Breast epithelium (tissue), 3 donors: Measurements from ENCODE around the gene ZNF790.

Experiments used
- POLR2A ChIP-seq: fragments of 450-650 bp; IDR thresholded peaks from one replicate; pipeline ENCODE4 v1.6.1; 2016; ENCODE audit warnings: antibody characterized with exemption, mild to moderate bottlenecking, moderate library complexity
- POLR2AphosphoS5 ChIP-seq, 3 donors: sonication (generic); formaldehyde crosslinking; IDR thresholded peaks; one replicate each; pipeline ENCODE4 v1.6.1; 2017; ENCODE audit warnings: antibody characterized with exemption in 3 of 3
- TF ChIP-seq, protein P1 (sequence below), 3 donors: fragments of 450-650 bp; IDR thresholded peaks; one replicate each; pipeline ENCODE4 v1.5.1; 2016 to 2017; ENCODE audit warnings: antibody characterized with exemption in 3 of 3, mild to moderate bottlenecking in 3 of 3, moderate library complexity in 3 of 3

DNA sequence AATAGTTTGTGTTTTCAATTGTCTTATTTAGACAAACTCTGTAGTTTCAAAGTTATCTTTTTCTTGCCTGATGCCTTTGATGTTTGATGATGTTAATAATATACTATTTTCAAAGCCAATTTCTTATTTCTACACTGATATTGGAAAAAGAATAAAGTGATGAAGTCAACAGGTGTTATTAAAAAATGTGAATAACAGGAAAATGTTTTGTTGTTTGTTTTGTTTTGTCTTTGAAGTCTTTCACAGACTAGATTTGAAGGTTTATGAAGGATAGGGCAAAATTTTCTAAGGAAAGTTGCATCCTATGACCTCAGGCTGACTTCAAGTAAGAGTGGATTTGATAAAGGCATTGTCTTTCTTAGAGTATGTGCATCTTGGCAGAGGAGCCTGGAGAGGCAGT is 31.2 kb downstream of the ZNF790 start:
- TF ChIP-seq, protein P1, sequence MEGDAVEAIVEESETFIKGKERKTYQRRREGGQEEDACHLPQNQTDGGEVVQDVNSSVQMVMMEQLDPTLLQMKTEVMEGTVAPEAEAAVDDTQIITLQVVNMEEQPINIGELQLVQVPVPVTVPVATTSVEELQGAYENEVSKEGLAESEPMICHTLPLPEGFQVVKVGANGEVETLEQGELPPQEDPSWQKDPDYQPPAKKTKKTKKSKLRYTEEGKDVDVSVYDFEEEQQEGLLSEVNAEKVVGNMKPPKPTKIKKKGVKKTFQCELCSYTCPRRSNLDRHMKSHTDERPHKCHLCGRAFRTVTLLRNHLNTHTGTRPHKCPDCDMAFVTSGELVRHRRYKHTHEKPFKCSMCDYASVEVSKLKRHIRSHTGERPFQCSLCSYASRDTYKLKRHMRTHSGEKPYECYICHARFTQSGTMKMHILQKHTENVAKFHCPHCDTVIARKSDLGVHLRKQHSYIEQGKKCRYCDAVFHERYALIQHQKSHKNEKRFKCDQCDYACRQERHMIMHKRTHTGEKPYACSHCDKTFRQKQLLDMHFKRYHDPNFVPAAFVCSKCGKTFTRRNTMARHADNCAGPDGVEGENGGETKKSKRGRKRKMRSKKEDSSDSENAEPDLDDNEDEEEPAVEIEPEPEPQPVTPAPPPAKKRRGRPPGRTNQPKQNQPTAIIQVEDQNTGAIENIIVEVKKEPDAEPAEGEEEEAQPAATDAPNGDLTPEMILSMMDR (IDR thresholded peaks at IDR 0.05), result no peak
- TF ChIP-seq POLR2AphosphoS5 (IDR thresholded peaks at IDR 0.05) (no peak), POLR2A (no peak)
